HG02870 (cell line): ENCODE results near the gene INAVA.
"Not testable (repeated sequence)": the region's sequence is repeated elsewhere in the genome, so short reads cannot be mapped to it uniquely, and the experiment has no call there.

Source experiments
- ATAC-seq: cut with Tn5 transposase; IDR thresholded peaks from one replicate; pipeline ENCODE4 v1.9.1; 2021; ENCODE audit warnings: mild to moderate bottlenecking, moderate library complexity; ENCODE audit not compliant: unreplicated experiment

INAVA gene

DNA sequence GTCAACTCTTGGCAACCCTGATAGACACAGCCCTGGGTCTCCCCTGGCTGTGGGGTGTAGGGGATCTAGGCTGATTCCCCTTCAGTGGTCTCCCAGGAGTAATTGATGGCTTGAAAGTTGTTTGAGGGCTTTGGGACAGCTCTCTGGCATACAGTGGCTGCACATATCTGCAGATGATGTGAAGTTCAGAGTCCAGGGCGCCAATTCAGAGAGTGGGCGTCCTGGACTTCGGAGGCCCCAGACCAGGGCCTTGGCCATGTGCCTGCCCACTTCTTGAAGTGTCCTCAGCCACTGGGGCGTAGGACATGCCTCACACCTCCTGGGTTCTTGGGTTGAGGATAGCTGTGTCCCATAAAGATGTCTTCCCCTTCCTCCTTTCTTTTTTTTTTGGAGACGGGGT is 2.6 kb downstream of the INAVA start:
- no peak for ATAC-seq

DNA sequence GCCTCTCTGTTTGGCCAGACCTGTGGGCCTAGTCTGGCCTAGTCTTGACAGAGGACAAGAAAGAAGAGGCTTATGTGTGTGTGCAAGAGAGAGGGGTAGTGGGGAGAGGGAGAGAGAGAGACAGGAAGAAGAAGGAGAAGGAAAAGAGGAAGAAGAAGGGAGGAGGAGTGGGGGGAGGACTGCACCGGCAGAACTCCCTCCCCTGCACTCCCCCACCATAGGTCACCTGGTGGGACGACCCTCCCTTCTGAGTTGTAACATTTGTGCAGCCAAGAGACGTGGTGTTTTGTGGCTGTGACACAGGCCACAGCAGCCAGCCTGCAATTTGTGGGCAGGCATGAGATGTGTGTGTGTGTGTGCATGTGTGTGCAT is 4.3 kb downstream of the INAVA start:
- ATAC-seq = no peak

GRCh38 chr1:200899451-200899915 is 4.8 kb downstream of the INAVA start:
- ATAC-seq = no peak

GRCh38 chr1:200899954-200900867 is 5.5 kb downstream of the INAVA start:
- no peak for ATAC-seq

DNA sequence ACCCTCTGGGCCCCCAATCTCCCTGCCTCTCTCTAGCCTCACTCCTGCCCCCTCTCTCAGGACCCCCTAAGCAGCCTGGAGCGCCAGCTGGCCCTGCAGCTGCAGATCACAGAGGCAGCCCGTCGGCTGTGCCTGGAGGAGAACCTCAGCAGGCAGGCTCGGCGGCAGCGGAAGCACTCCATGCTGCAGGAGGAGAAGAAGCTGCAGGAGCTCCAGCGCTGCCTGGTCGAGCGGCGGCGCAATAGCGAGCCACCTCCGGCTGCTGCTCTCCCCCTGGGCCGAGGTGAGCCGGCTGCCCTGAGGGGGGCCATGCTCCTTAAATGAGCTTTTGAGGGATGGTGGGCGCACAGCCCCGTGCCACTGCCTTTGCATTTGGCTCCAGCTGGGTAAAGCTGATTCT is 6.2 kb downstream of the INAVA start:
- no peak for ATAC-seq

DNA sequence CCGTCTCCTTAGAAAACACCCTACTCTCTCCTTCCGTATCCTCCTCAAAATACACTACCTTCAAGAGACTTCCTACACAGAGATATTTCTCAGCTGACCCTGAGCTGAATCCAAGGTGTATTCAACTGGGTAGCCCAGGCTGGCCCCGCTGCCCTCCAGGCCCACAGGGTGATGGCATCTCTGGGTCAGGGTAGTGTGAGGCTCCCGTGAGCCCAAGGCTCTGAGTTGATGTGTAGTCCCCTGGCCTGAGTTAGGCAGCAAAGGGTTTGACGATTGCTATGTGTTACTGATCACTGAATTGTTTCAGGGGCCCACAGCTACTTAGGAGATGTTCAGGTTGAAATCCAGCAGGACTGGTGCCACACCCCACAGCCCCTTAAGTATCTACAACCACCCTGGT is 6.7 kb downstream of the INAVA start:
- no peak for ATAC-seq

GRCh38 chr1:200901796-200902444 is 7.2 kb downstream of the INAVA start:
- ATAC-seq = no peak

DNA sequence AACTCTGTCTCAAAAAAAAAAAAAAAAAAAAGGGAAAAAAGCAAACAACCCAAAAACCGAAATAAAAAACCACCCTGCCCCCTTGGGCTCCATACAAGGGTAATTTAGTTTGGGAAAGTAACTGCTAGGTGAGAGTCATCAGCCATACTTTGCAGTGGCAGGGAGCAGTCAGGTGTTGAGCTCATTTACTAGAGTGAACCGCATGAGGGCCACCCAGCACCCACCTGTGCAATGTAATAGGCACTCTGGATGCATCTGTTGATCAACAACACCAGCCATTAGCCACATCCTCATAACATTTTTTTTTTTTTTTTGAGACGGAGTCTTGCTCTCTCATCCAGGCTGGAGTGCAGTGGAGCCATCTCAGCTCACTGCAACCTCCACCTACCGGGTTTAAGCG is 9.1 kb downstream of the INAVA start:
- no peak for ATAC-seq

DNA sequence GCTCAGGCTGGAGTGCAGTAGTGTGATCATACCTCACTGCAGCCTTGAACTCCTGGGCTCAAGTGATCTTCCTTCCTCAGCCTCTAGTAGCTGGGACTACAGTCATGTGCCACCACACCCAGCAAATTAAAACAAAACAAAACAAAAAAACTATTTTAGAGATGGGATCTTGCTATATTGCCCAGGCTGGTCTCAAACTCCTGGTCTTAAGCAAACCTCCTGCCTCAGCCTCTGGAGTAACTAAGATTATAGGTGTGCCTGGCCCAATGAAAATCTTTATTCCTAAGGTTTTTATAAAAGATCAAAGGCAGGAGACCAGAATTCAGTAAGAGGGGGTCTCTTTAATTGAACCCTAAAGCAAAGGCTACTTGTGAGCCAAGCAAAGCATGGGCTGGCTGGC is 10.1 kb downstream of the INAVA start:
- ATAC-seq = no peak

DNA sequence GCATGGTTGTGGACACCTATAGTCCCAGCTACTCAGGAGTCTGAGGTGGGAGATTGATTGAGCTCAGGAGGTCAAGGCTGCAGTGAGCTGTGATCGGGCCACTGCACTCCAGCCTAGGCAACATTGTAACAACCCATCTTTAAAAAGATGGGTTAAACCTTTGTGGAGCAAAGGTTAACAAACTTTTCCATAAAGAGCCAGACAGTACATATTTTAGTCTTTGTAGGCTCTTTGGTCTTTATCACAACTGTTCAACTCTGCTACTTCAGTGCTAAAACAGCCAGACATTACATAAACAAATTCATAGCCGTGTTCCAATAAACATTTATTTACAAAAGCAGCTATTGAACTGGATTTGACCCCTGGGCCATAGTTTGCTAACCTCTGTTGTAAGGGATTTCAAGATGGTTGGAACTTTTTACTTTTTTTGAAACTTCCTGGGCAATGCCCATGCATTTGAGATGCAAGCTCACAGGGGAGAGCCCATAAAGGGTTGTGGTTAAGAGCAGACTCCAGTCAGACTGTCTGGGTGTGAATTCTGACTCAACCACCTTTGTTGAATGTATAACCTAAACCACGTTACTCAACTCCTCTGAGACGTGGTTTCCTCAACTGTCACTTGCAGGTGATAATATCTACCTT is 10.8 kb downstream of the INAVA start:
- peak; percentile 50 for ATAC-seq

GRCh38 chr1:200906491-200906890 is 11.8 kb downstream of the INAVA start:
- no peak for ATAC-seq

DNA sequence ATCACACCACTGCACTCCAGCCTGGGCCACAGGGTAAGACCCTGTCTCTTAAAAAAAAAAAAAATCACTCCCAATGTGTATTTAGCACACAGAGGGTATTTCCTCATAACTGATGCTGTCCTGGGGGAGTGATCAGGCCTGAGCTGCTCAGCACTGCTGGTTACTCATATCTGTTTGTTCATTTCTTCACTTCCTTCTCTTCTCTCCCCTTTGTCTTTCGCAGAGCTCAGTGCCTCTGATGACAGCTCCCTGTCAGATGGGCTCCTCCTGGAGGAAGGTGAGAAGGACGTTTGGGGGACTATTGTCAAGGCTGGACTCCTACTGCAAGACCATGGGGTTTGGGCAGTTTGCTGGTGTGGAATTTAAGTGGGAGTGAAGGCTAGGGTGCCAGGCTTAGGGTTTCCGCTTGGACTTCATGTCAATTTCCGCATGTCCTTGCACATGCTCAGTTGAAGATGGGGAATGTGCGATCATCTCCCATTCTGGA is 13.0 kb downstream of the INAVA start:
- peak; percentile 80 for ATAC-seq

DNA sequence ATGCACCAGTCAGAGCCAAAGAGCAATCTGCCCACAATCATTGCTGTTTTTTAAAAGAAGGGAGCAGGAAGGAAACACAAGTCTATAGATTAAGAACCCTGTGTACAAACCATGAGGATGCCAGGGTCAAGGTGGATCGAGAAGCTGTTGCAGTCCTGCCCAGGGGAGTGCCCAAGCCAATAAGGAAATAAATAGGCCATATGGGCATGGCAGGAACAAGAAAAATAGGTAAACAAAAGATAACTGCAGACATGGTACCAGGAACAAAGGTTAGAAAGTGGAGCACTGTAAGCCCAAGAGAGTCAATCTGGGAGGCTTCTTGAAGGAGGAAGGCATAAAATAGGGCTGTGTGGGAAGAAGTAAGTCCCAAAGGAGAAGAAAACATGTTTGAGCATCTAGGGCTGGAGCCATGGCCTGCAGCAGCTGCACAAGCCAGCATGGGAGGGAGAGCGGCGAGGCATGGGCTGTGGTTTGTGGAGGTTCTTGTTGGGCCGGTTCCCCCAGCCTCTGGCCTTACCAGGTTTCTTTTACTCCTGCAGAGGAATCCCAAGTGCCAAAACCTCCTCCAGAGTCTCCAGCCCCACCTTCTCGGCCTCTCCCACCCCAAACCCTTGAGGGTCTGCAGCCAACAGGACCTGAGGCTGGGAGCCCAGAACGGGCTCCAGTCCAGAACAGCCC is 13.6 kb downstream of the INAVA start:
- no peak for ATAC-seq

DNA sequence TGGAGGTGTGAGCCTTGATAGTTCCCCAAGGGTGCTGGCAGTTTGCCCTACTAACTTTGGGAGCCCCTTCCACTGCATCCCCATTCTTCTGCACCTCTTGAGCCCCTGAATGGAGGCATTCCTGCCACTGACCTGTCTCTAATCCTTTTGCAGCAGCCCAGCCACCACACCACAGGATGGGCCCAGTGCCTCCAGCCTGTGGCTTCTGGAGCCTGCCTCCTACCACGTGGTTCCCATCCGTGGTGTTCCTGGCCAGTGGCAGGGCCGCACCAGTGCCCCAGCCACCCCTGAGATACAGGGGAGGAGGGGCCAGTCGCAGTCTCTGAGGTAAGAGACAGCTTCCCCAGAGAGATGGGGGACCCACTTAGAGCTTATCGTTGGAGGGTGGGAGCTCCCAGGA is 14.4 kb downstream of the INAVA start:
- ATAC-seq = no peak

DNA sequence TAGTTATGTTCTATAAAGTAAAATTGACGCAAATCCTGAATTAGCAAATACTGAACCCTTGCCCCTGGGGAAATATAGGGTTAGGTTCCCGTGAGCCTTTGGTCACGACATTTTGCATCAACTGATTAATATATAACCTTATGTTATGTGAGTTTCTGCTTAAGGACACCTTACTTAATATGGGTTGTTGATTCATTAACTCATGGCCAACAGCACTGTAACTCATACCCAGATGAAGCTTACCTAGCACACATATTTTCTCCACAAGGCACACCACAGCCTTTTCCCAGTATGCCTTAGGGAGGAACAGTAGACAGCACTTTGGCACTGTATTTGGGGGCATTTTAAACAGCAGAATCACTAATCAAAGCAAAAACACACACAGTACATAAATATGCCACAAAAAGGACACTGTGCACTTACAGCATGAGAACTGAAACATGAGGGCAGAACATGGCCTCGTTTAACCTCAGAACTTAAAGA is 15.1 kb downstream of the INAVA start:
- no peak for ATAC-seq

- no peak for ATAC-seq
Measured at GRCh38 chr1:200911361-200911760, 16.7 kb downstream of the INAVA start.

GRCh38 chr1:200911936-200912335 is 17.2 kb downstream of the INAVA start:
- ATAC-seq = not testable (repeated sequence)

- ATAC-seq = no peak
Measured at GRCh38 chr1:200912737-200913407, 18.2 kb downstream of the INAVA start.

DNA sequence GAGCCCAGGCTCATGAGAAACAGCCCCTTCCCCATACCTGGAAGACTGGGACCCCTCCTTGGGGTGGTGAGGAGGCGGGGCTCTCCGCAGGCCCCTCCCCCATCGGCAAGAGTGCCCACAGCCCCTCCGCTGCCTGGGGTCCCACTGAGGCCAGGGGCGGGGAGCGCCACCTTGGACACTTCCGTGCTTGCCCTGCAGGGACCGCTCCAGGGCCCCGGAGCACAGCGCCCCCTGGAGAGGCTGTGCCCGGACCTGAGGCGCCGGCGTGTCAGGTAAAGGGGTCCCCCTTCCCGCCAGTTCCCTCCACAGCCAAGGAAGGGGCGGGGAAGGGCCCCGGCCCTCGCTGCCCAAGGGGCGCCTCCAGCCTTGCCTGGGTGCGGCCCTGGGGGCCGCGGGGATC is 21.5 kb downstream of the INAVA start:
- ATAC-seq = no peak

DNA sequence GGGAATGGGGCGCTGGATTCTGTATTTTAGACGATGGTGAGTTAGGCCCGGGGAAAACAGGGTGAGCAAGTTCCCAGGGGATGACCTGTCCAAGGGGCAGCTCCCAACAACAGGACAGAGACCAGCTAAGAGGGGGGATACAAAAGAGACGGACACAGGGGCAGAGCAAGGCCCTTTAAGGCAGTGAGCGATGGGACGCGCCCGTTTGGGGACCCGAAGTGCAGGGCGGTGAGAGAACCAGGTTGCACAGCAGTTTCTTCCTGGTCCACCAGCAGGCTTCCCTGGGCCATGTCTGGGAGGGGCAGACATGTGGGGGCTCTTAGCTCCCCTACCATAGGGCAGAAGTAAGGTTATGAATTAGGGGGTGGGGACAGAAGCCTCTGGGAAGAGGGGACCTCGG is 22.0 kb downstream of the INAVA start:
- no peak for ATAC-seq
